IPS DF 19.7 (cell line): Measurements from ENCODE around the gene RPL14.
"Not testable (repeated sequence)": the region's sequence is repeated elsewhere in the genome, so short reads cannot be mapped to it uniquely, and the experiment has no call there.

Experiments
- DNase-seq: peaks from one replicate; pipeline ENCODE4 v3.0.0-alpha.2; 2013; ENCODE audit warnings: low read depth, low spot score

RPL14 gene

GRCh38 chr3:40462838-40463237, 5.7 kb downstream of the RPL14 start:
- DNase-seq, result not testable (repeated sequence)

- no peak for DNase-seq
Observed at GRCh38 chr3:40463579-40463978, 6.4 kb downstream of the RPL14 start.

- DNase-seq, result no peak
Observed at GRCh38 chr3:40464339-40465110, 7.4 kb downstream of the RPL14 start.

GRCh38 chr3:40465111-40465407, 7.9 kb downstream of the RPL14 start:
- DNase-seq, result no peak

GRCh38 chr3:40465456-40465855, 8.3 kb downstream of the RPL14 start:
- DNase-seq, result no peak

- DNase-seq, result no peak
Observed at GRCh38 chr3:40468018-40468417, 10.9 kb downstream of the RPL14 start.

GRCh38 chr3:40470701-40471100, 13.6 kb downstream of the RPL14 start:
- no peak for DNase-seq

- no peak for DNase-seq
Observed at GRCh38 chr3:40476478-40477470, 19.6 kb downstream of the RPL14 start, which contains the start of gene ZNF619. Gene ZNF619 (plus strand): TSS chr3:40477122. CDS start chr3:40477980, 858 bp downstream.

- DNase-seq, result no peak
Observed at GRCh38 chr3:40477666-40478065, 20.5 kb downstream of the RPL14 start.

GRCh38 chr3:40487172-40487571, 30.0 kb downstream of the RPL14 start:
- DNase-seq, result no peak

GRCh38 chr3:40490916-40491315, 33.8 kb downstream of the RPL14 start:
- DNase-seq, result no peak

GRCh38 chr3:40494698-40495097, 37.6 kb downstream of the RPL14 start:
- no peak for DNase-seq

GRCh38 chr3:40497288-40497687, 40.1 kb downstream of the RPL14 start:
- DNase-seq, result no peak

- no peak for DNase-seq
Observed at GRCh38 chr3:40499952-40500351, 42.8 kb downstream of the RPL14 start.

- DNase-seq, result no peak
Observed at GRCh38 chr3:40502034-40502433, 44.9 kb downstream of the RPL14 start.

- no peak for DNase-seq
Observed at GRCh38 chr3:40504636-40505430, 47.7 kb downstream of the RPL14 start.

GRCh38 chr3:40505599-40506462, 48.7 kb downstream of the RPL14 start, which contains the start of gene ZNF620:
Gene ZNF620 (plus strand): TSS chr3:40506039. CDS start chr3:40506353, 314 bp downstream.
- DNase-seq, result peak; percentile 76

GRCh38 chr3:40511031-40511718, 54.0 kb downstream of the RPL14 start:
- DNase-seq, result no peak

GRCh38 chr3:40516201-40516600, 59.1 kb downstream of the RPL14 start:
- no peak for DNase-seq

GRCh38 chr3:40518067-40518466, 60.9 kb downstream of the RPL14 start:
- DNase-seq, result no peak
